BJ (cell line): Measurements from ENCODE around the gene IFT22. TPM values are rescaled to one million over a fixed set of nuclear protein-coding genes. Genes with fewer than 3 reads are reported as not detected.

Experiments
- CTCF ChIA-PET: fragments of 350-600 bp; formaldehyde crosslinking; extraction: SDS; loops from one replicate; lab custom pipeline; 2021; ENCODE audit warnings: antibody characterized with exemption, inconsistent platforms; lab: Yijun Ruan, JAX
- POLR2A ChIA-PET: fragments of 300-600 bp; sonication (Branson Sonifier 250); formaldehyde crosslinking; extraction: SDS; loops from one replicate; lab custom pipeline; 2021; ENCODE audit warnings: antibody characterized with exemption; lab: Charles Lee
- DNase-seq: peaks from one replicate; pipeline ENCODE4 v3.0.0-alpha.2; 2011; ENCODE audit warnings: low read depth
- H3K27me3 ChIP-seq: 2 replicates; pipeline ENCODE4 v1.6.0; 2011; ENCODE audit warnings: low read length; ENCODE audit not compliant: control insufficient read depth, insufficient read depth
- H3K36me3 ChIP-seq: 2 replicates; pipeline ENCODE4 v1.5.1; 2011; ENCODE audit warnings: low read length; ENCODE audit not compliant: control insufficient read depth, insufficient read depth
- H3K4me3 ChIP-seq: 2 replicates; pipeline ENCODE4 v1.5.1; 2011; ENCODE audit warnings: low read depth, mild to moderate bottlenecking, control low read depth, low read length
- polyA plus RNA-seq: library from polyadenylated mRNA; depleted of rRNA; stranded (reverse); fragments of >200 nt; gene quantifications from 2 replicates; pipeline ENCODE4 v1.2.3, GENCODE V29; 2011
- TF ChIP-seq, protein P1 (sequence below): IDR thresholded peaks from 2 replicates; pipeline ENCODE4 v1.5.1; 2011; ENCODE audit warnings: low read depth, mild to moderate bottlenecking, control low read depth, inconsistent platforms, low read length, moderate library complexity; ENCODE audit not compliant: insufficient read depth

The IFT22 gene
- polyA plus RNA-seq, 1 experiment: 59.0 TPM

DNA sequence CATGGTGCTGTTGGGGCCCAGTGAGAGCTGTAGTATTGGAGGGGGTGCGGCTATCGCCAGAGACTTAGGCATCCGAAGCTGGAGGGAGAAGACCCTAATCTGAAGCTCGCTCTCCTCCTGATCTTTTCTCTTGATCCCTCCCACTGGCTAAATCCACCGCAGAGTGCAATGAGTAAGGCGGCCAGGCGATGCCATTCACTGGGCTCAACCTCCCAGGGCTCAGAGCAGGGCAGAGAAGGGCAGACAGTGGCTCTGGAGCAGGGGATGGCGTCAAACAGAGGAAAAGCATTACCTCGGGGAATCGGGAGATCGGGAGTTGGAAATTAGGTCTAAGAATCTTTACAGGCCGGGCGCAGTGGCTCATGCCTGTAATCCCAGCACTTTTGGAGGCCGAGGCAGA is 18.8 kb upstream of the IFT22 start:
- DNase-seq: no peak
- H3K27me3 ChIP-seq: no peaks in the 10 kb centered on the region
- no peaks in the 10 kb centered on the region for H3K36me3 ChIP-seq
- ChIA-PET POLR2A (no interaction called here), CTCF (interaction anchor here (0.6 to 1.9 kb wide), 5 partner anchors 17 to 100 kb away, joined by 3 to 9 read pairs (median 4); no protein-coding TSS in a partner anchor)
- TF ChIP-seq, protein P1, sequence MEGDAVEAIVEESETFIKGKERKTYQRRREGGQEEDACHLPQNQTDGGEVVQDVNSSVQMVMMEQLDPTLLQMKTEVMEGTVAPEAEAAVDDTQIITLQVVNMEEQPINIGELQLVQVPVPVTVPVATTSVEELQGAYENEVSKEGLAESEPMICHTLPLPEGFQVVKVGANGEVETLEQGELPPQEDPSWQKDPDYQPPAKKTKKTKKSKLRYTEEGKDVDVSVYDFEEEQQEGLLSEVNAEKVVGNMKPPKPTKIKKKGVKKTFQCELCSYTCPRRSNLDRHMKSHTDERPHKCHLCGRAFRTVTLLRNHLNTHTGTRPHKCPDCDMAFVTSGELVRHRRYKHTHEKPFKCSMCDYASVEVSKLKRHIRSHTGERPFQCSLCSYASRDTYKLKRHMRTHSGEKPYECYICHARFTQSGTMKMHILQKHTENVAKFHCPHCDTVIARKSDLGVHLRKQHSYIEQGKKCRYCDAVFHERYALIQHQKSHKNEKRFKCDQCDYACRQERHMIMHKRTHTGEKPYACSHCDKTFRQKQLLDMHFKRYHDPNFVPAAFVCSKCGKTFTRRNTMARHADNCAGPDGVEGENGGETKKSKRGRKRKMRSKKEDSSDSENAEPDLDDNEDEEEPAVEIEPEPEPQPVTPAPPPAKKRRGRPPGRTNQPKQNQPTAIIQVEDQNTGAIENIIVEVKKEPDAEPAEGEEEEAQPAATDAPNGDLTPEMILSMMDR: no peak
- no peak overlapping the region for H3K4me3 ChIP-seq

DNA sequence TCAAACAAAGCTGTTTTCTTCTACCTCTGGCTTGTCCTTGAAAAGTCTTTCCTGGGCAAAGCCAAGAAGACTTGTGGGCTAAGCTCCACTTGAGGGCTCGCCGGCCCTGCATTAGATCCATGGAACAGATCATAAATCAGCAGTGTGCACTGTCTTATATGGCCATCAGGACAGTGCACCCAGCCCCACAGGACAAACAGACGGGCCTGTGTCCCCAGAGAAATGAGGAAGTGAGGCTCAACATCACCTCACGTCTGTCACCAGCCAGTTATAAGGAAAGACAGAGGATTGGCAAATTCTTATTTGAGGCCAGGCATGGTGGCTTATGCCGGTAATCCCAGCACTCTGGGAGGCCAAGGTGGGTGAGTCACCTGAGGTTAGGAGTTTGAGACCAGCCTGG is 12.3 kb upstream of the IFT22 start:
- ChIA-PET CTCF (interaction anchor here (1.1 to 1.5 kb wide), 3 partner anchors 12 to 119 kb away, joined by 3 to 6 read pairs (median 5); partner anchors contain the start of gene IFT22), POLR2A (no interaction called here)
- TF ChIP-seq, protein P1: no peak
- H3K4me3 ChIP-seq: no peak overlapping the region
- peaks cover 6% of the 10 kb centered on the region for H3K27me3 ChIP-seq
- no peaks in the 10 kb centered on the region for H3K36me3 ChIP-seq
- no peak for DNase-seq

DNA sequence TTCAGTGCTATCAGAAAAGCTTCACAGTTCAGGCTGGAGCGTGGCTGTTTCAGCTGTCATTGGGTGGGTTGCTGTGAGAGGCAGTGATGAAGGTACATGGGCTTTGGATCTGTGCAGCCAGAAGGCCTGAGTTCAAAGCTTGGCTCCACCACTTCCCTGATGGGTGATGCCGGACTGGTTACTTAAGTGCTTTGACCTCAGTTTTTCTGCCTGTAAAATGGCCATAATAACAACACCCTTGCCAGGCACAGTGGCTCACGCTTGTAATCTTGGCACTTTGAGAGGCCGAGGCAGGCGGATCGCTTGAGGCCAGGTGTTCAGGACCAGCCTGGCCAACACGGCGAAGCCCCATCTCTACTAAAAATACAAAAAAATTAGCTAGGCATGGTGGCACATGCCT is 10.4 kb upstream of the IFT22 start:
- no peak overlapping the region for H3K4me3 ChIP-seq
- POLR2A ChIA-PET: no interaction called here
- peaks cover 6% of the 10 kb centered on the region for H3K27me3 ChIP-seq
- DNase-seq: no peak
- H3K36me3 ChIP-seq: no peaks in the 10 kb centered on the region
- TF ChIP-seq, protein P1: no peak
- CTCF ChIA-PET: interaction anchor here (0.8 kb wide), 2 partner anchors 17 to 109 kb away, joined by 3 read pairs; no protein-coding TSS in a partner anchor

DNA sequence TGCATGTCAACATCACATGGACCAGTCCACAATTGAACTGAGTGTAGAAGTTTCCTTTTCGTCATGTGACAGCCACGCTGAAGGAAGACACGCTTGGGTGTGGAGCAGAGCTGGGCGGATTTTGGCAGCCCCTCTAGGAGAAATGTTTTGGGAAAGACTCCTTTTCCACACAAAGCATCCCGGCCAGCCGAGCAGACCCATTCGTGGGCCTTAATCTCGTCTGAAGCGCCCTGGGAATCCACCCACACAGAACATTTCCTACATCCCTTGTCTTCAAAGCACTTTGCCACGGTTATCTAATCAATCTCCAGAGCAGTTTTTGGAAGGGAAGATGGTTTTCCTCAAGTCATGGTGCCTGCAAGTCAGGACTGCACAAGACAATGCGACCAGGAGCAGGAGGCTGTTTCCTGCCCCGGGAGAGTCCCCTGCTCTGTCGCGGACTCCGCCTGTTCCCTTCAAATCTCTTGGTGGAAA is 8.4 kb upstream of the IFT22 start:
- POLR2A ChIA-PET: no interaction called here
- no peak for DNase-seq
- Histone ChIP-seq H3K4me3 (no peak overlapping the region), H3K36me3 (no peaks in the 10 kb centered on the region), H3K27me3 (peaks cover 5% of the 10 kb centered on the region)
- CTCF ChIA-PET: no interaction called here
- TF ChIP-seq, protein P1: no peak

DNA sequence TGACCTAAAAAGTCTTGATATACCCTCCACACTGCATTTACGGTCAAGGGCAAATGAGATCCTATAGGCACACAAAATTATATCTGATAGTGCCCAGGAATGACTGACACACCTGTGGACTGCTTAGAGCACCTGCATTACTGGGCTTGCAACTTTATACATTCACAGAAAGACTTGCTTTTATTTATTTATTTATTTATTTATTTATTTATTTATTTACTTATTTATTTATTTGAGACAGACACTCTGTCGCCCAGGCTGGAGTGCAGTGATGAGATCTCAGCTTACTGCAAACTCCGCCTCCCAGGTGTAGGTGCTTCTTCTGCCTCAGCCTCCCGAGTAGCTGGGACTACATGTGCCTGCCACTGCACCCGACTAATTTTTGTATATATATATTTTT is 6.5 kb upstream of the IFT22 start:
- Histone ChIP-seq H3K36me3 (no peaks in the 10 kb centered on the region), H3K27me3 (0 out of 2 replicates have a peak, but pooled peaks cover 2% of the 10 kb centered on the region), H3K4me3 (no peak overlapping the region)
- TF ChIP-seq, protein P1: no peak
- POLR2A ChIA-PET: no interaction called here
- CTCF ChIA-PET: interaction anchor here (0.7 to 1.3 kb wide), 3 partner anchors 11 to 83 kb away, joined by 3 to 4 read pairs (median 3); no protein-coding TSS in a partner anchor
- DNase-seq: no peak
